H1 (cell line): ENCODE data around the gene PKN3. TPM values are rescaled to one million over a fixed set of nuclear protein-coding genes. Genes with fewer than 3 reads are reported as not detected.

ENCODE experiments used
- BACH1 ChIP-seq: IDR thresholded peaks from 2 replicates; pipeline ENCODE4 v1.6.1; 2012; ENCODE audit warnings: low read length, improper control_type of control experiment
- BRCA1 ChIP-seq: IDR thresholded peaks from 2 replicates; pipeline ENCODE4 v1.6.1; 2012; ENCODE audit warnings: low read depth, low read length, improper control_type of control experiment
- CHD1 ChIP-seq: IDR thresholded peaks from 2 replicates; pipeline ENCODE4 v1.6.1; 2012; ENCODE audit warnings: low read depth, low read length, improper control_type of control experiment
- CHD2 ChIP-seq: IDR thresholded peaks from 2 replicates; pipeline ENCODE4 v1.6.1; 2012; ENCODE audit warnings: low read length, improper control_type of control experiment
- EZH2 ChIP-seq: fragments of 200-600 bp; sonication (generic); IDR thresholded peaks from 2 replicates; pipeline ENCODE4 v1.7.1; 2012; ENCODE audit warnings: low read depth, mild to moderate bottlenecking, moderate library complexity, low read length, inconsistent platforms; ENCODE audit not compliant: severe bottlenecking
- GTF2F1 ChIP-seq: IDR thresholded peaks from 2 replicates; pipeline ENCODE4 v1.6.1; 2012; ENCODE audit warnings: low read depth, low read length, improper control_type of control experiment, borderline replicate concordance
- HDAC2 ChIP-seq, 2 experiments: fragments of 300-600 bp in 1 of 2; sonication (generic) in 1 of 2; IDR thresholded peaks; 2 replicates each; pipeline ENCODE4 v1.6.1; 2011 to 2012; ENCODE audit warnings: low read depth in 2 of 2, low read length in 2 of 2, mild to moderate bottlenecking in 2 of 2, moderate library complexity in 2 of 2, borderline replicate concordance in 1 of 2, inconsistent platforms in 1 of 2
- JUND ChIP-seq: IDR thresholded peaks from 2 replicates; pipeline ENCODE4 v1.6.1; 2011; ENCODE audit warnings: mild to moderate bottlenecking, improper control_type of control experiment, low read length
- KDM1A ChIP-seq: fragments of 200-600, 300-600 bp; sonication (generic); IDR thresholded peaks from 2 replicates; pipeline ENCODE4 v1.7.1; 2016; ENCODE audit warnings: mild to moderate bottlenecking, low read length, borderline replicate concordance
- KDM5A ChIP-seq: fragments of 200-600 bp; IDR thresholded peaks from 2 replicates; pipeline ENCODE4 v1.7.1; 2012; ENCODE audit warnings: mild to moderate bottlenecking, low read length, inconsistent platforms, mixed read lengths
- MAFK ChIP-seq: IDR thresholded peaks from 2 replicates; pipeline ENCODE4 v1.6.1; 2012; ENCODE audit warnings: low read depth, mild to moderate bottlenecking, improper control_type of control experiment, low read length
- POLR2AphosphoS5 ChIP-seq: IDR thresholded peaks from 2 replicates; pipeline ENCODE4 v1.6.1; 2011; ENCODE audit warnings: low read depth, low read length
- POU5F1 ChIP-seq: IDR thresholded peaks from 2 replicates; pipeline ENCODE4 v1.6.1; 2011; ENCODE audit warnings: low read depth, mild to moderate bottlenecking, low read length, moderate library complexity
- SAP30 ChIP-seq: fragments of 300-600 bp; sonication (generic); IDR thresholded peaks from 2 replicates; pipeline ENCODE4 v1.7.1; 2012; ENCODE audit warnings: low read length, moderate library complexity, mild to moderate bottlenecking, inconsistent platforms; ENCODE audit not compliant: insufficient read depth, insufficient replicate concordance
- SIN3A ChIP-seq, 2 experiments: IDR thresholded peaks in 1 of 2; conservative IDR thresholded peaks in 1 of 2; 2 replicates each; pipeline ENCODE4 v1.6.1; 2011 to 2012; ENCODE audit warnings: low read length in 2 of 2, improper control_type of control experiment in 1 of 2, low read depth in 1 of 2, mild to moderate bottlenecking in 1 of 2
- SIRT6 ChIP-seq: IDR thresholded peaks from one replicate; pipeline ENCODE4 v1.7.1; 2012; ENCODE audit warnings: low read length, inconsistent platforms
- TAF1 ChIP-seq: IDR thresholded peaks from 2 replicates; pipeline ENCODE4 v1.6.1; 2011; ENCODE audit warnings: mild to moderate bottlenecking, low read depth, low read length
- TEAD4 ChIP-seq: IDR thresholded peaks from 2 replicates; pipeline ENCODE4 v1.6.1; 2012; ENCODE audit warnings: low read depth, low read length, inconsistent platforms, mixed read lengths
- polyA plus RNA-seq, 7 experiments: library from polyadenylated mRNA; depleted of rRNA in 3 of 7; stranded (reverse) in 5 of 7; unstranded in 2 of 7; fragments of >200 nt in 5 of 7; fragments of 200-250 nt in 2 of 7; gene quantifications; 1 replicate in 5 of 7; 2 replicates in 1 of 7; 4 replicates in 1 of 7; pipeline versions ENCODE4 v1.2.1 to v1.2.3, GENCODE V29; 2011 to 2013; ENCODE audit warnings: missing spikeins in 2 of 7, mixed read lengths in 2 of 7
- total RNA-seq: library from RNA; stranded (reverse); fragmentation: NEBNext Ultra II Directional; extraction: Animal tissue kit (Norgen Biotek cat#: 25700); gene quantifications from 2 replicates; pipeline ENCODE4 v1.2.1, GENCODE V29; 2021
- TF ChIP-seq, protein P1 (sequence below): IDR thresholded peaks from 2 replicates; pipeline ENCODE4 v1.6.1; 2012; ENCODE audit warnings: low read length, inconsistent platforms

Gene PKN3
- total and polyA plus RNA-seq, 2 of the 8 experiments (the other 6 are each of a cell fraction or from before 2014, with no cell fraction given), result 15.7 to 16.3 TPM

- no peak for TF ChIP-seq SAP30
- TF ChIP-seq TEAD4, result no peak
- TF ChIP-seq SIN3A (conservative IDR thresholded peaks at IDR 0.05 in 1 of 2, IDR thresholded peaks at IDR 0.05 in 1 of 2; ENCODE audit: low read depth in 1 of 2, low read length in 2 of 2), result peak; percentile 52 to 71; a peak in 1 of 4 replicates
- TF ChIP-seq EZH2, result no peak
- TF ChIP-seq KDM1A, result no peak
- no peak for TF ChIP-seq MAFK
- TF ChIP-seq, protein P1, sequence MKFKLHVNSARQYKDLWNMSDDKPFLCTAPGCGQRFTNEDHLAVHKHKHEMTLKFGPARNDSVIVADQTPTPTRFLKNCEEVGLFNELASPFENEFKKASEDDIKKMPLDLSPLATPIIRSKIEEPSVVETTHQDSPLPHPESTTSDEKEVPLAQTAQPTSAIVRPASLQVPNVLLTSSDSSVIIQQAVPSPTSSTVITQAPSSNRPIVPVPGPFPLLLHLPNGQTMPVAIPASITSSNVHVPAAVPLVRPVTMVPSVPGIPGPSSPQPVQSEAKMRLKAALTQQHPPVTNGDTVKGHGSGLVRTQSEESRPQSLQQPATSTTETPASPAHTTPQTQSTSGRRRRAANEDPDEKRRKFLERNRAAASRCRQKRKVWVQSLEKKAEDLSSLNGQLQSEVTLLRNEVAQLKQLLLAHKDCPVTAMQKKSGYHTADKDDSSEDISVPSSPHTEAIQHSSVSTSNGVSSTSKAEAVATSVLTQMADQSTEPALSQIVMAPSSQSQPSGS, result no peak
- no peak for TF ChIP-seq POU5F1
- TF ChIP-seq CHD2, result no peak
- TF ChIP-seq BRCA1, result no peak
- 0 out of 4 replicates have a peak, but pooled peaks of 1 of the 2 experiments have one; percentile 66 for TF ChIP-seq HDAC2 (IDR thresholded peaks at IDR 0.05; ENCODE audit: borderline replicate concordance in 1 of 2, low read depth in 2 of 2, low read length in 2 of 2)
- TF ChIP-seq SIRT6, result no peak
- no peak for TF ChIP-seq GTF2F1
- TF ChIP-seq BACH1, result no peak
- TF ChIP-seq JUND, result no peak
- peak; percentile 58; the same call in 1 of the 2 replicates for TF ChIP-seq TAF1
- peak; percentile 59; the same call in 1 of the 2 replicates for TF ChIP-seq POLR2AphosphoS5
- no peak for TF ChIP-seq CHD1
- no peak for TF ChIP-seq KDM5A
These were observed 12.3 kb upstream of the PKN3 start (continued) for GRCh38 chr9:128689820-128690683.
